H1 (cell line): ENCODE measurements around the gene GATB. TPM values are rescaled to one million over a fixed set of nuclear protein-coding genes. Genes with fewer than 3 reads are reported as not detected.
A peak's percentile ranks its signal among the peaks of the same experiment; 100 is the strongest.

Experiments used
- CTCF ChIA-PET: fragments of 300-600 bp; sonication (Branson Sonifier 250); formaldehyde crosslinking; loops from one replicate; lab custom pipeline; 2021; ENCODE audit not compliant: partially characterized antibody; lab: Charles Lee
- POLR2A ChIA-PET: fragments of 300-600 bp; sonication (Branson Sonifier 250); formaldehyde crosslinking; loops from one replicate; lab custom pipeline; 2021; ENCODE audit warnings: inconsistent platforms; ENCODE audit not compliant: partially characterized antibody; lab: Charles Lee
- DNase-seq, 2 experiments: peaks; one replicate each; pipeline versions ENCODE4 v3.0.0 to v3.0.0-alpha.2; 2010 to 2022; ENCODE audit warnings: low spot score in 2 of 2, low read depth in 1 of 2, mixed read lengths in 1 of 2
- FAIRE-seq: peaks from 2 replicates; lab custom pipeline; 2011; peaks lifted over from hg19 to GRCh38; lab: Jason Lieb, UNC
- H2AFZ ChIP-seq: 2 replicates; pipeline ENCODE4 v1.8.1; 2012; ENCODE audit warnings: low read length, inconsistent platforms
- H2AK5ac ChIP-seq: 2 replicates; pipeline ENCODE4 v1.6.1; 2013; ENCODE audit warnings: low read depth, low read length
- H2BK120ac ChIP-seq: replicated peaks from 2 replicates; pipeline ENCODE3; 2013; ENCODE audit warnings: low read depth, low read length, inconsistent platforms
- H2BK12ac ChIP-seq: 2 replicates; pipeline ENCODE4 v1.6.1; 2013; ENCODE audit warnings: low read depth, low read length
- H2BK15ac ChIP-seq: 2 replicates; pipeline ENCODE4 v1.6.1; 2013; ENCODE audit warnings: low read length
- H2BK20ac ChIP-seq: 2 replicates; pipeline ENCODE4 v1.6.1; 2013; ENCODE audit warnings: low read length
- H2BK5ac ChIP-seq: 2 replicates; pipeline ENCODE4 v1.6.1; 2013; ENCODE audit warnings: low read depth, low read length
- H3K14ac ChIP-seq: 2 replicates; pipeline ENCODE4 v1.6.1; 2013; ENCODE audit warnings: inconsistent platforms; ENCODE audit not compliant: insufficient read length
- H3K18ac ChIP-seq: 2 replicates; pipeline ENCODE4 v1.6.1; 2013; ENCODE audit warnings: low read length; ENCODE audit errors: extremely low read depth
- H3K23ac ChIP-seq: 2 replicates; pipeline ENCODE4 v1.6.1; 2013; ENCODE audit warnings: inconsistent platforms; ENCODE audit not compliant: insufficient read length
- H3K23me2 ChIP-seq: 2 replicates; pipeline ENCODE4 v1.6.1; 2013; ENCODE audit warnings: low read depth, low read length
- H3K27ac ChIP-seq: 2 replicates; pipeline ENCODE4 v1.6.1; 2011; ENCODE audit warnings: low read depth, low read length, inconsistent platforms
- H3K27me3 ChIP-seq, 4 experiments: replicated peaks in 1 of 4; 1 replicate in 1 of 4; 2 replicates in 3 of 4; pipeline versions ENCODE4 v1.6.1 to v1.8.1; 2011 to 2013; ENCODE audit warnings: low read length in 3 of 4, mild to moderate bottlenecking in 3 of 4, inconsistent platforms in 2 of 4, mixed read lengths in 2 of 4, moderate library complexity in 1 of 4; ENCODE audit not compliant: control insufficient read depth in 3 of 4, insufficient read depth in 3 of 4; ENCODE audit errors: extremely low read depth in 1 of 4
- H3K36me3 ChIP-seq, 4 experiments: 2 replicates each; pipeline versions ENCODE4 v1.6.1 to v1.8.1; 2011 to 2013; ENCODE audit warnings: mild to moderate bottlenecking in 4 of 4, low read length in 3 of 4, moderate library complexity in 2 of 4, control low read depth in 1 of 4, inconsistent platforms in 1 of 4; ENCODE audit not compliant: insufficient read depth in 4 of 4, control insufficient read depth in 2 of 4
- H3K4ac ChIP-seq: replicated peaks from 2 replicates; pipeline ENCODE3; 2013; ENCODE audit warnings: low read length, low read depth, mixed read lengths, inconsistent platforms; ENCODE audit not compliant: insufficient read length
- H3K4me1 ChIP-seq, 4 experiments: replicated peaks in 1 of 4; 1 replicate in 1 of 4; 2 replicates in 3 of 4; pipeline versions ENCODE4 v1.6.1 to v1.8.1; 2011 to 2013; ENCODE audit warnings: low read length in 3 of 4, inconsistent platforms in 2 of 4, mixed read lengths in 1 of 4; ENCODE audit not compliant: insufficient read depth in 4 of 4, control insufficient read depth in 3 of 4
- H3K4me2 ChIP-seq, 2 experiments: 2 replicates each; pipeline versions ENCODE4 v1.6.1 to v1.8.1; 2011 to 2013; ENCODE audit warnings: low read depth in 2 of 2, low read length in 2 of 2, control low read depth in 1 of 2, inconsistent platforms in 1 of 2, mild to moderate bottlenecking in 1 of 2; ENCODE audit not compliant: insufficient read depth in 1 of 2
- H3K4me3 ChIP-seq, 4 experiments: fragments of 200-600, 300-600 bp in 1 of 4; sonication (generic), shearing (Covaris generic), sonication (Bioruptor Twin) in 1 of 4; 2 replicates each; pipeline versions ENCODE4 v1.5.1 to v1.8.1; 2011 to 2016; ENCODE audit warnings: low read length in 4 of 4, low read depth in 3 of 4, control low read depth in 2 of 4, inconsistent platforms in 2 of 4, mild to moderate bottlenecking in 2 of 4, mixed read lengths in 1 of 4, moderate library complexity in 1 of 4; ENCODE audit not compliant: insufficient read depth in 2 of 4; ENCODE audit errors: extremely low read depth in 1 of 4
- H3K56ac ChIP-seq: replicated peaks from 2 replicates; pipeline ENCODE3; 2013; ENCODE audit warnings: low read depth, mild to moderate bottlenecking, mixed read lengths, low read length, inconsistent platforms; ENCODE audit not compliant: insufficient read length
- H3K79me1 ChIP-seq: 2 replicates; pipeline ENCODE4 v1.6.1; 2013; ENCODE audit warnings: low read depth, low read length, control low read depth
- H3K79me2 ChIP-seq, 2 experiments: 2 replicates each; pipeline versions ENCODE4 v1.6.1 to v1.8.1; 2012 to 2013; ENCODE audit warnings: low read length in 2 of 2, mild to moderate bottlenecking in 2 of 2, inconsistent platforms in 1 of 2; ENCODE audit not compliant: insufficient read depth in 2 of 2, control insufficient read depth in 1 of 2
- H3K9ac ChIP-seq, 4 experiments: replicated peaks in 1 of 4; 1 replicate in 1 of 4; 2 replicates in 3 of 4; pipeline versions ENCODE4 v1.6.1 to v1.8.1; 2011 to 2013; ENCODE audit warnings: low read depth in 3 of 4, low read length in 3 of 4, control low read depth in 2 of 4, mild to moderate bottlenecking in 2 of 4, moderate library complexity in 2 of 4, inconsistent platforms in 1 of 4; ENCODE audit errors: extremely low read depth in 1 of 4
- H3K9me3 ChIP-seq, 2 experiments: 2 replicates each; pipeline versions ENCODE4 v1.6.1 to v1.8.1; 2012 to 2013; ENCODE audit warnings: mild to moderate bottlenecking in 2 of 2, moderate library complexity in 2 of 2, control low read depth in 1 of 2, inconsistent platforms in 1 of 2, low read depth in 1 of 2, low read length in 1 of 2, mixed read lengths in 1 of 2; ENCODE audit not compliant: insufficient read depth in 2 of 2
- H4K20me1 ChIP-seq, 2 experiments: replicated peaks in 1 of 2; 2 replicates each; pipeline versions ENCODE3 to v1.8.1; 2011 to 2013; ENCODE audit warnings: inconsistent platforms in 2 of 2, low read length in 2 of 2, mild to moderate bottlenecking in 1 of 2; ENCODE audit not compliant: insufficient read depth in 2 of 2, control insufficient read depth in 1 of 2
- H4K5ac ChIP-seq: 2 replicates; pipeline ENCODE4 v1.6.1; 2013; ENCODE audit warnings: low read length, low read depth, mixed read lengths, inconsistent platforms; ENCODE audit not compliant: insufficient read length
- H4K8ac ChIP-seq: 2 replicates; pipeline ENCODE4 v1.8.0; 2013; ENCODE audit warnings: mild to moderate bottlenecking, moderate library complexity, low read length, inconsistent platforms; ENCODE audit not compliant: insufficient read depth; ENCODE audit errors: extremely low read depth
- H4K91ac ChIP-seq: replicated peaks from 2 replicates; pipeline ENCODE3; 2013; ENCODE audit warnings: low read length, mixed read lengths, inconsistent platforms; ENCODE audit not compliant: insufficient read length
- CBX5 ChIP-seq: fragments of 300-800, 300-1000 bp; sonication (generic); IDR thresholded peaks from 2 replicates; pipeline ENCODE4 v1.7.1; 2016; ENCODE audit warnings: antibody characterized with exemption, low read length, low read depth
- JUN ChIP-seq: IDR thresholded peaks from 2 replicates; pipeline ENCODE4 v1.6.1; 2011; ENCODE audit warnings: low read depth, mild to moderate bottlenecking, improper control_type of control experiment, low read length
- NRF1 ChIP-seq: IDR thresholded peaks from 2 replicates; pipeline ENCODE4 v1.6.1; 2011; ENCODE audit warnings: mild to moderate bottlenecking, low read depth, low read length, improper control_type of control experiment
- RNF2 ChIP-seq: fragments of 200-900, 300-1000 bp; sonication (generic); IDR thresholded peaks from 2 replicates; pipeline ENCODE4 v1.7.1; 2016; ENCODE audit warnings: borderline replicate concordance, low read depth, mild to moderate bottlenecking, antibody characterized with exemption, low read length; ENCODE audit not compliant: poor library complexity, severe bottlenecking; ENCODE audit errors: missing control alignments
- SIN3A ChIP-seq, 2 experiments: IDR thresholded peaks in 1 of 2; conservative IDR thresholded peaks in 1 of 2; 2 replicates each; pipeline ENCODE4 v1.6.1; 2011 to 2012; ENCODE audit warnings: low read length in 2 of 2, improper control_type of control experiment in 1 of 2, low read depth in 1 of 2, mild to moderate bottlenecking in 1 of 2
- SIX5 ChIP-seq: IDR thresholded peaks from 2 replicates; pipeline ENCODE4 v1.6.1; 2011; ENCODE audit warnings: mild to moderate bottlenecking, low read depth, low read length
- WGBS, 2 experiments: shearing (Covaris generic) in 1 of 2; methylation state at CpG; one replicate each; pipeline versions ENCODE4 v1.1.6 to v1.1.7; 2013 to 2015; ENCODE audit warnings: low lambda C conversion rate in 2 of 2, mixed read lengths in 2 of 2, inconsistent platforms in 1 of 2, low coverage in 1 of 2, missing lambda C conversion rate in 1 of 2; ENCODE audit not compliant: insufficient replicate concordance in 2 of 2, insufficient coverage in 1 of 2, insufficient read length in 1 of 2; ENCODE audit errors: extremely low coverage in 1 of 2, missing lambda C conversion rate in 1 of 2; 5-methylcytosine and 5-hydroxymethylcytosine counted together
- polyA plus RNA-seq, 7 experiments: library from polyadenylated mRNA; depleted of rRNA in 3 of 7; stranded (reverse) in 5 of 7; unstranded in 2 of 7; fragments of >200 nt in 5 of 7; fragments of 200-250 nt in 2 of 7; gene quantifications; 1 replicate in 5 of 7; 2 replicates in 1 of 7; 4 replicates in 1 of 7; pipeline versions ENCODE4 v1.2.1 to v1.2.3, GENCODE V29; 2011 to 2013; ENCODE audit warnings: missing spikeins in 2 of 7, mixed read lengths in 2 of 7
- total RNA-seq: library from RNA; stranded (reverse); fragmentation: NEBNext Ultra II Directional; extraction: Animal tissue kit (Norgen Biotek cat#: 25700); gene quantifications from 2 replicates; pipeline ENCODE4 v1.2.1, GENCODE V29; 2021
- TF ChIP-seq, protein P1 (sequence below): IDR thresholded peaks from 2 replicates; pipeline ENCODE4 v1.6.1; 2012; ENCODE audit warnings: inconsistent platforms
- TF ChIP-seq, protein P2 (sequence below), 3 experiments: IDR thresholded peaks; 1 replicate in 2 of 3; 2 replicates in 1 of 3; pipeline versions ENCODE4 v1.5.1 to v1.6.1; 2011; ENCODE audit warnings: low read length in 3 of 3, mild to moderate bottlenecking in 3 of 3, inconsistent platforms in 2 of 3, low read depth in 1 of 3, moderate library complexity in 1 of 3; ENCODE audit not compliant: insufficient read depth in 1 of 3; ENCODE audit errors: control extremely low read depth in 1 of 3
- TF ChIP-seq, protein P3 (sequence below): IDR thresholded peaks from 2 replicates; pipeline ENCODE4 v1.6.1; 2011; ENCODE audit warnings: low read length, improper control_type of control experiment

GATB gene
- total and polyA plus RNA-seq, 2 of the 8 experiments (the other 6 are each of a cell fraction or from before 2014, with no cell fraction given) = 15.3 to 18.0 TPM

DNA sequence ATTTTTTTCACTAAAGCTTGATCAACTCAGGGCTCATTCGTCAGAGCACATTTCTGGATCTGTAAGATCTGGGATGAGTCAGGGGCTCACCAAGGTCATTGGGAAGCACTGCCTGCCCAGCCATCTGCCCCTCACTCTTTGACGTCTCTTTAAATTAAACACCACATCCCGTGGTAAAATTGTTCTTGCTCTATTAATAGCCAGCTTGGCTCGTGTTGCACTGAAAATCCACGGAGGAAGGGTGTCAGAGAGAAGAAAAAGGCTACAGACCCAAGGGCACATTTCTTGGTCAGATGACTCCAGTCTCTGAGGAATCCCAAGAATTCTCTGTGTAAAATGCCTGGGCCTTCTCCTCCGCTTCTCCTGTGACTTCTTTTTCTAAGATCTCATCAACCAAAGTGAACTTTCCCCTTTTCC lies 45.7 kb upstream of the GATB start:
- no peak overlapping the region for H4K8ac ChIP-seq
- no peak overlapping the region; the same call in 1 of the 2 replicates for H3K18ac ChIP-seq
- H3K27me3 ChIP-seq = no peaks in the 10 kb centered on the region; a peak in 1 of 7 replicates
- peak overlapping the region; percentile 75; the same call in 1 of the 2 replicates for H2BK20ac ChIP-seq
- H3K4ac ChIP-seq = no peak overlapping the region
- no peak overlapping the region for H3K4me3 ChIP-seq
- no peak overlapping the region for H3K56ac ChIP-seq
- no peak overlapping the region for H2BK12ac ChIP-seq
- H3K14ac ChIP-seq = no peak overlapping the region
- no peak overlapping the region; the same call in 1 of the 2 replicates for H2BK5ac ChIP-seq
- peaks cover 0 to 7% (median 7%) of the 10 kb centered on the region in 4 experiments; a peak in 4 of 7 replicates for H3K4me1 ChIP-seq
- H3K36me3 ChIP-seq = no peaks in the 10 kb centered on the region
- no peak overlapping the region for H3K4me2 ChIP-seq
- H4K91ac ChIP-seq = no peak overlapping the region
- ChIA-PET POLR2A (no interaction called here), CTCF (interaction anchor here (0.9 kb wide), 1 partner anchor 14 kb away, joined by 4 read pairs; no protein-coding TSS in a partner anchor)
- H2BK120ac ChIP-seq = no peak overlapping the region
- H2AFZ ChIP-seq = no peak overlapping the region
- peaks cover 3 to 6% of the 10 kb centered on the region in 2 experiments; a peak in 2 of 4 replicates for H3K9me3 ChIP-seq
- no peak overlapping the region for H2AK5ac ChIP-seq
- 87% methylated on average over 6 of the region's 6 CpGs; no CpG with 5 or more reads in 1 of the 2 experiments for WGBS, 2 experiments
- H3K79me1 ChIP-seq = no peaks in the 10 kb centered on the region
- H4K5ac ChIP-seq = no peak overlapping the region
- no peak overlapping the region for H2BK15ac ChIP-seq
- H3K9ac ChIP-seq = no peak overlapping the region
- H3K79me2 ChIP-seq = no peaks in the 10 kb centered on the region
- FAIRE-seq = no peak
- H4K20me1 ChIP-seq = no peaks in the 10 kb centered on the region
- H3K27ac ChIP-seq = no peak overlapping the region
- DNase-seq = no peak
- no peak overlapping the region for H3K23ac ChIP-seq
- H3K23me2 ChIP-seq = no peaks in the 10 kb centered on the region
- TF ChIP-seq SIN3A (conservative IDR thresholded peaks at IDR 0.05 in 1 of 2, IDR thresholded peaks at IDR 0.05 in 1 of 2; ENCODE audit: low read depth in 1 of 2, low read length in 2 of 2) = no peak
- no peak for TF ChIP-seq SIX5
- TF ChIP-seq CBX5 = no peak
- TF ChIP-seq, protein P1, sequence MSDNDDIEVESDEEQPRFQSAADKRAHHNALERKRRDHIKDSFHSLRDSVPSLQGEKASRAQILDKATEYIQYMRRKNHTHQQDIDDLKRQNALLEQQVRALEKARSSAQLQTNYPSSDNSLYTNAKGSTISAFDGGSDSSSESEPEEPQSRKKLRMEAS = no peak
- TF ChIP-seq, protein P2, sequence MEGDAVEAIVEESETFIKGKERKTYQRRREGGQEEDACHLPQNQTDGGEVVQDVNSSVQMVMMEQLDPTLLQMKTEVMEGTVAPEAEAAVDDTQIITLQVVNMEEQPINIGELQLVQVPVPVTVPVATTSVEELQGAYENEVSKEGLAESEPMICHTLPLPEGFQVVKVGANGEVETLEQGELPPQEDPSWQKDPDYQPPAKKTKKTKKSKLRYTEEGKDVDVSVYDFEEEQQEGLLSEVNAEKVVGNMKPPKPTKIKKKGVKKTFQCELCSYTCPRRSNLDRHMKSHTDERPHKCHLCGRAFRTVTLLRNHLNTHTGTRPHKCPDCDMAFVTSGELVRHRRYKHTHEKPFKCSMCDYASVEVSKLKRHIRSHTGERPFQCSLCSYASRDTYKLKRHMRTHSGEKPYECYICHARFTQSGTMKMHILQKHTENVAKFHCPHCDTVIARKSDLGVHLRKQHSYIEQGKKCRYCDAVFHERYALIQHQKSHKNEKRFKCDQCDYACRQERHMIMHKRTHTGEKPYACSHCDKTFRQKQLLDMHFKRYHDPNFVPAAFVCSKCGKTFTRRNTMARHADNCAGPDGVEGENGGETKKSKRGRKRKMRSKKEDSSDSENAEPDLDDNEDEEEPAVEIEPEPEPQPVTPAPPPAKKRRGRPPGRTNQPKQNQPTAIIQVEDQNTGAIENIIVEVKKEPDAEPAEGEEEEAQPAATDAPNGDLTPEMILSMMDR (IDR thresholded peaks at IDR 0.05; ENCODE audit: control extremely low read depth in 1 of 3, insufficient read depth in 1 of 3, low read depth in 1 of 3, low read length in 3 of 3) = no peak
- TF ChIP-seq RNF2 = no peak
- TF ChIP-seq JUN = no peak
- TF ChIP-seq, protein P3, sequence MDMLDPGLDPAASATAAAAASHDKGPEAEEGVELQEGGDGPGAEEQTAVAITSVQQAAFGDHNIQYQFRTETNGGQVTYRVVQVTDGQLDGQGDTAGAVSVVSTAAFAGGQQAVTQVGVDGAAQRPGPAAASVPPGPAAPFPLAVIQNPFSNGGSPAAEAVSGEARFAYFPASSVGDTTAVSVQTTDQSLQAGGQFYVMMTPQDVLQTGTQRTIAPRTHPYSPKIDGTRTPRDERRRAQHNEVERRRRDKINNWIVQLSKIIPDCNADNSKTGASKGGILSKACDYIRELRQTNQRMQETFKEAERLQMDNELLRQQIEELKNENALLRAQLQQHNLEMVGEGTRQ = no peak
- TF ChIP-seq NRF1 = no peak
